Caki2 (cell line): ENCODE measurements around the gene LRRC8A. TPM values are rescaled to one million over a fixed set of nuclear protein-coding genes. Genes with fewer than 3 reads are reported as not detected.
"Not testable (repeated sequence)": the region's sequence is repeated elsewhere in the genome, so short reads cannot be mapped to it uniquely, and the experiment has no call there.

ENCODE experiments used
- DNase-seq: peaks from one replicate; pipeline ENCODE4 v3.0.0-alpha.2; 2015; ENCODE audit warnings: low read depth
- in situ Hi-C: cut with HindIII; loops from 2 replicates; pipeline ENCODE4 v1.10.0; 2016; ENCODE audit warnings: low sequenced_read_pairs, low pct_unique_long_range_greater_than_20kb, mixed read lengths
- total RNA-seq: library from RNA; depleted of rRNA; stranded (reverse); fragments of >200 nt; shearing (Covaris generic); gene quantifications from 2 replicates; pipeline ENCODE4 v1.2.3, GENCODE V29; 2014; ENCODE audit warnings: low replicate concordance

LRRC8A gene
- total RNA-seq, 1 experiment from 2014 or later, result 25.9 TPM

DNA sequence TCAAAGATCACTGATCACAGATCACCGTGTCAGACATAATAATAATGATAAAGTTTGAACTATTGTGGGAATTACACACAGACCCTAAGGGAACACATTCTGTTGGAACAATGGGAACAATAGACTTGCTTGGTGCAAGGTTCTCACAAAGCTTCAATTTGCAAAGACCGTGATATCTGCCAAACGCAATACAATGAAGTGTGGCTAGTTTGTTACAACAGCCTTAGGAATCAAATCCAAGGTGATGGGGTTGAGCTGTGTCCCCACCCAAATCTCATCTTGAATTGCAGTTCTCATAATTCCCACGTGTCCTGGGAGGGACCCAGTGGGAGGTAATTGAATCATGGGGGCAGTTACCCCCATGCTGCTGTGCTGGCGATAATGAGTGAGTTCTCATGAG lies 21.0 kb upstream of the LRRC8A start:
- in situ Hi-C loops, result no loop called here
- DNase-seq, result no peak

DNA sequence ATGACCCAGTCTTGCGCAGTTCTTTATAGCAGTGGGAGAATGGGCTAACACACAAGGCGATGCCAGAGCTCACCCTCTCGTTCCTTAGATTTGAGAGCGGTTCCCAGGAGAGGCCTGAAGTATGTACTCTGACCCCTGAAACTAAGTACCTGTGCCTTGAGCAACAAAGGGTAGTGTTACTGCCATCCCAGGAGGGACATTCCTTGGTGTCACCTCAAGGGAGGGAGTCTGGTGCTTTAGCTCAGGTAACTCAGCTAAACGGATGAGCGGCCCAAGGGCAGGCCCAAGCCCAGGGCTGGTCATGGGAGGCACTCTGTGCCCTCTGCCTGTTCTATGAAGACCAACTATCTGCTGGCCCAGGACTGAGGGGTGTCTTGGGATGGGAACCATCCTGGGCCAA lies 20.4 kb upstream of the LRRC8A start:
- DNase-seq, result no peak
- in situ Hi-C loops, result no loop called here

DNA sequence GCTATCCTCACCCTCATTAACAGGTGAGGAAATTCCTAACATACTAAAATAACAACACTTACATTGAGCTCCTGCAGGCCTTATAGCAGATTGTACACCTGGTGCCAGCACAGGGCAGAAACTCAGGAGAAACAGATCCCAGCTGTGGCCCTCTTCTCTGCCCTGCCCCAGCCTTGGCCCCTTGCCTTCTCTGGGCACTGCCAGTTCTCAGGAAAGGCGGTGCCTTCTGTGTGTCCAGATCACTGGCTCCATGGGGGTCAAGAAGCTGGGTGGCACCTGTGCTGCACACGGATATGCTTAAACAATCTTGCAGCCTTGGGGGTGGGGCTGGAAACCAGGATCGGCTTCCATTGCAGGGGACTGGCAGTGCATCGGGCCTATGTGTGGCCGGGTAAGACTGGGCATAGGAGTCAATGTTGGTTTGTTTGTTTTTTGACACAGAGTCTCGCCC lies 19.5 kb upstream of the LRRC8A start:
- in situ Hi-C loops, result no loop called here
- DNase-seq, result no peak

DNA sequence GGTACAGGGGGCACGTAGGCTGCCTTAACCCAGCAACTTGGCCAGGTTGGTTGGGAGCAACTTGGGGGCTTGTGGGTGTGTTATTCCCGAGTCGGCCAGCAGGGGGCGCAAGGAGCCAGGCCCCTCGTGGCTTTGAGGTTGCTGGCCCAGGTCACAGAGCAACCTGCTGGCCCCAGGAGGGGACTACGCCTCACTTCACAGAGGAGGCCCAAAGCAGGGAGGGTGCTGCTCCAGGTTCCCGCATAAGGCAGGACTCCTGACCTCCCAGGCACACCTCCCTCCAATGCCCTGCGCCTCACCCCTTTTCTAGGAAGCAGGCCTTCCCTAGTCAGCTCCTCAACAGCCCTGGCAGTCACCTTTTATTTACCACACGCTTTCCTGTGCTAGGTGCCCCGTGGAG lies 18.3 kb upstream of the LRRC8A start:
- in situ Hi-C loops, result no loop called here
- peak; percentile 41 for DNase-seq

GRCh38 chr9:128870128-128870940 lies 11.6 kb upstream of the LRRC8A start:
- in situ Hi-C loops, result no loop called here
- DNase-seq, result peak; percentile 23

DNA sequence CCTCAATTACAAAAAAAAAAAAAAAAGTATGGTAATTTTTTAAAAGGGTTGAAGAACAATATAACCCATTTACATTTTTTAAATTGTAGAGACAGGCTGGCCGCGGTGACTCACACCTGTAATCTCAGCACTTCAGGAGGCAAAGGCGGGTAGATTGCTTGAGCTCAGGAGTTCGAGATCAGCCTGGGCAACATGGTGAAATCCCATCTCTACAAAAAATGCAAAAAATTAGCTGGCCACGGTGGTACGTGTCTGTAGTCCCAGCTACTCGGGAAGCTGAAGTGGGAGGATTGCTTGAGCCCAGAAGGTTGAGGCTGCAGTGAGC lies 11.0 kb upstream of the LRRC8A start:
- DNase-seq, in situ Hi-C loops: not testable (repeated sequence)

DNA sequence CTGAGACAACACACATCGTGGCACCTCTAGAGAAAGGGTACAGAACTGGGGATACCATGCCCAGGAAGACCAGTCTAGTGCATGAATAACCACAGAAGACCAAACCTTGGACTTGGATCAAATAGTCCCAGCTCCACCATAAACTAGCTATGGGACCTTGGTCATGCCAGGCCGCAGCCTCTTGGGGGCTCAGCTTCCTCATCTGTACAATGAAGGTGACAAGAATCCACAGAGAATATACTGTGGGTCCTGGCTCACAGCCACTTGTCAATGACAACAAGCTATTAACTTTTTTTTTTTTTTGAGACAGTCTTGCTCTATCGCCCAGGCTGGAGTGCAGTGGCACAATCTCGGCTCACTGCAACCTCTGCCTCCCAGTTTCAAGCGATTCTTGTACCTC lies 4.1 kb upstream of the LRRC8A start:
- peak; percentile 41 for DNase-seq
- in situ Hi-C loops, result no loop called here

DNA sequence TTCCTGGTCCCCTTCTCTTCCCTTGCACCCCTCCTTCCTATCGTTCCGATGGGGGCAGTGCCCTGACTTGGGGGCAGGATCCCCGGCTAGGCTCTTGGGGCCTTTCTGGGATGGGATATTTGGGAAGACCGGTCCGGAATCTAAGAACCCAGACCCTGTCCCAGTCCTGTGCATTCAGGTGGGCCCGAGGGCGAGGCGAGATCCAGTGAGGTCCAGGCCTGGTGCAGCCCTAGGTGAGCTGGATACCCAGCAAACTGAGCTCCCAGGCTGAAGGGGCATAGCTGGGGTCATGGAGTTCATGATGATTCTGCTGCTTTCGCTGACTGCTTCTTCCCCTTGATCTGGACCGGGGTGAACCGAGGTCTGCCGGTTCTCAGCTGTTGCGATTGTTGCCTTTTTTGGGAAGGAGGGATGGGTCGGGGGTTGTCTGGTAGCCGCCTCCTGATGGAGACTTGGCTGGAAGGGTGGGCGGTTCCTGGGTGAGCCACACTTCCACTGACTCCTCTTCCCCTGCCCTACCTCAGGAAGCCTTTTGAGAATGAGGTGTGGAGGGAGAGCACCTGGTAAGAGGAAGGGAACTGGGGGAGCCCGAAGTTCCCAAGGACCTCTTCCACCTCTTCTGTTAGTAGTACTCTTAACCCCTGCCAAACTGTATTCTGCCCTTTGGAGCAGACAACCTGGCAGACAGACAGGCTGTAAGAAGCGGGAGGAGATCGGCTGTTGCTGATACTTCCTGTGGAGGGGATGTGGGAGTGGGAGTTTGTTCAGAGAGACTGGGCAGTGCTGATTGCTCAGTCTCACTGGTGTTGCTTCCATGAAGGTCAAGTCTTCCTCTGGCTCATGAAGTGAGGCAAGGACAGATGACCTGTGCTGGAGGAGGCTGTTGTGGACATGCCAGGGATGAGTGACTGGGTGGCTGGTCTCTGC lies 1.0 kb downstream of the LRRC8A start:
- in situ Hi-C loops, result no loop called here
- DNase-seq, result peak; percentile 14

DNA sequence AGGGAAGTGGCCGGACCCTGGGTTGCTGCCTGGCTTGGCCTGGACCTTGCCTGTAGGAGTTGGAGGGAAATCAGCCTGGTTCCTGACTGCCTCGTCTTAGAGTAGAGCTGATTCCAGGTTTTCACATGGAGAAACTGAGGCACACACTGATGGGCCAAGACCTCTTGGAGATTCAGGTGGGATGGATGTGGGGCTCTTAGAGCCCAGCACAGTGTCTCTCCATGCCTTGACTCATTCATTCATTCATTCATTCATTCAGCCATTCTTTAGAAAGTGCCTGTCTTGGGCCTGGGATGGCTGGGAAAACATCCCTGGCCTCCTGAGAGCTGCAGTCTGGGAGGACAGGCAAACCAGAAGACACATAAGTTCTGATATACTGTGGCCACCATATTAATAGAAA lies 2.2 kb downstream of the LRRC8A start:
- in situ Hi-C loops, result no loop called here
- DNase-seq, result no peak

DNA sequence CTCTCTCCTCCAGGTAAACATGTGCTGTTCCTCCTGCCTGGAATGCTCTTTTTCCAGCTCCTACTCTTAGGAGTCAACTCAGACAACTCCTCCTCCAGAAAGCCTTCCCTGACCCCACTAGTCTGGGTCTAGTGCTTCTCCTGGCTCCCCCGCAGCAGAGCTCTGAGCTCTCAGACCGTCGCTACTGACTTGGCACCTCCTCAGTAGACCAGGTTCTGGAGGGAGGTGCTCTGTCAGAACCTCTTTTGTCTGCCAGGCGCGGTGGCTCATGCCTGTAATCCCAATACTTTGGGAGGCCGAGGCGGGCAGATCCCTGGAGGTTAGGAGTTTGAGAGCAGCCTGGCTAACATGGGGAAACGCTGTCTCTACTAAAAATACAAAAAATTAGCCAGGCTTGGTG lies 3.4 kb downstream of the LRRC8A start:
- DNase-seq, result no peak
- in situ Hi-C loops, result no loop called here

- in situ Hi-C loops, result no loop called here
Observed at GRCh38 chr9:128885798-128886197, 3.9 kb downstream of the LRRC8A start.

DNA sequence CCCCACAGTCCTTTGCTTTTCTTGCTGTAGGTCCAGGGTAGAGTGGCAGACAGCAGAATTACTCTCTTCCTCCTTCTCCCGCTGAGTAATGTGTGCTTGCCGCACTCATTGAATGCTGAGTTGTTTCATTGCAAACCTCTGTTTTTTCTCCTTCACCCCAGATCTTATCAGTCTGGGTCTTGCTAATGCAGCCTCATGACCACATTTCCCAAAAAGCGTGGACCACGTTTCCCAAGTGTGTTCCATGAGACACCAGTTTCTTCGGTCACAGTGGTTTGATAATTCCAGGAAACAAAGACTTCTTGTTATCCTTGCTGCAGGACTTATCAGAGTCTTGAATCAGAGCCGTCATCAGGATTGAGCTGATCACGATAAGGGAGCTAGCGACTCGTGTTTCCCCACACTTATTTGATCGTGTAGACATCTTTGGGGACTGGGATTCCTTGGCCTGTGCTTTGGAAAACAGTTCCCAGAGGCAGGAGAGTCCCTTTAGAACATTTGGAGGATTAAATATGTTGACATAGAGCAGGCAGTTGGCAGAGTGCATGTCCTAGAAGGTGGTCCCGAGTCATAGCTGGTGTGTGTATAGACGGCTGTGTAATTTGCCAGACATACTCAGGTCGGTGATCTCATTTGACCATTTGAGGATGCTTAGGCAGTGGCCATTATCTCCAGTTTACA lies 4.4 kb downstream of the LRRC8A start:
- DNase-seq, result no peak
- in situ Hi-C loops, result no loop called here

More at GRCh38 chr9:128885798-128886197, 3.9 kb downstream of the LRRC8A start:
- no peak for DNase-seq

DNA sequence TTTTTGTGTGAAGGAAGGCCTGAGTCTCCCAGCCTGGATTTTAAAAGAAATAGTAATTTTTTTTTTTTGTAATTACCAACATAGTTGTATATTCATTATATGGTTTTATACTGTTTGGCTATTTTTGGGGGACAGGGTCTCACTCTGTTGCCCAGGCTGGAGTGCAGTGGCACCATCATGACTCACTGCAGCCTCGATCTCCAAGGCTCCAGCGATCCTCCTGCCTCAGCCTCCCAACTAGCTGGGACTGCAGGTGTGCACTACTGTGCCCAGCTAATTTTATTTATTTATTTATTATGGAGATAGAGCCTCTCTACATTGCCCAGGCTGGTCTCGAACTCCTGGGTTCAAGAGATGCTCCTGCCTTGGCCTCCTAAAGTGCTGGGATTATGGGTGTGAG lies 5.1 kb downstream of the LRRC8A start:
- no peak for DNase-seq
- in situ Hi-C loops, result no loop called here

- in situ Hi-C loops, result no loop called here
- DNase-seq, result no peak
Observed at GRCh38 chr9:128887914-128888350, 6.0 kb downstream of the LRRC8A start.

GRCh38 chr9:128891321-128892220 lies 9.6 kb downstream of the LRRC8A start:
- in situ Hi-C loops, result no loop called here
- no peak for DNase-seq

DNA sequence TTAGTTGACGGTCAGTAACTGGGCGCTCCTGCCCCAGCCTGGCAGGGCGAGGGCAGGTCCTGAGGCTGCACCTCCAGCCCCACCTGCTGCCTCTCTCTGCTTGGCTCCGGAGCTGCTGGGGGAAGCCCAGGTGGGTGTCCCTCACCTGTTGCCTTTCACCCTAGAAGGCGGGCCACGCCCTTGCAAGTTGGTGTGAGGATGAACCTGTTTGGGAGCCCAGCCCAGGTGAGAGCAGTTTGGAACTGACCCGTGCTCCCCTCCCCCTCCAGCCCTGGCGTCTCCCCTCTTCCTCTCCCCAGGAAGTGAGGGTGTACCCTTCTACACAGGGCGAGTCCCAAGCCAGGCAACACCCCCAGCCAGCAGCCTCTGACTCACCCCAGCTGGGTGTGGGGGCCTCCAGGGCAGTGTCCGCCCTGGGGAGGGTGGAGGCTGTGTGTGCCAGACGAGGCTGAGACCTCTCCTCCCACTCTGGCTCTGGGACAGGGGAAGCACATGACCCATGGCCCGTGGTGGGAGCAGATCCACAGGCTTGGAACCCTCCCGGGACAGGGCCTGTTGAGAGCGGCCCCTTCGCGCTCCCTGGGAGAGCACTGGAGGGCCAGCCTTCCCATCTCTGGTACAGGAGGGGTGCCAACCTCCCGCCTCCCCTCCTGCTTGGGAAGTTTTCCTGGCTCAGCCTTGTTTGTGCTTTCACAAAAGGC lies 10.4 kb downstream of the LRRC8A start:
- in situ Hi-C loops, result no loop called here
- peak; percentile 70 for DNase-seq

DNA sequence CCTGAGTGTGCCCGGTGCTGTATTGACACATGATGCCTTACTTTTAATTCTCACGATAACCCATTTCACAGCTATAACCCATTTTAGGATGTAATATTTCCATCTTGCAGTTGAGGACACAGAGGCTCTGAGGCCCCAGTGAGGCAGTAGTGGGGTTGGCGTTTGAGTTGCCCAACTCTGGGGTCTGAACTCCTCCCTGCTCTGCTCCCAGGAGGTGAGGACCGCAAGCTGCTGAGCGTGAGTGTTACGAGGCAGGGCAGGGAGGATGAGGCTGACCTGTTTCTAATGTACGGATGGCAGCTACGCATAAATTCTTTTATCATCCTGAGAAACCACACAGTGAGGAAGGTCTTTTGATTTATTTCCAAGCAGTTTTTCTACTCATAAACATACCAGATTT lies 11.4 kb downstream of the LRRC8A start:
- in situ Hi-C loops, result no loop called here
- no peak for DNase-seq
